ENCODE results near the gene DIAPH3.

- TF ChIP-seq CTCF (IDR thresholded peaks at IDR 0.05; ENCODE audit: low read depth, low read length) (no peak), EZH2phosphoT487 (IDR thresholded peaks at IDR 0.05; ENCODE audit: low read depth) (no peak)
Measured at GRCh38 chr13:60018536-60018935, 145.2 kb downstream of the DIAPH3 start.

Data from OCI-LY3 (cell line).